Fibroblast of peridontal ligament (primary cell): Measurements from ENCODE around the gene TAOK3.
A peak's percentile ranks its signal among the peaks of the same experiment; 100 is the strongest.
"Not testable (repeated sequence)": the region's sequence is repeated elsewhere in the genome, so short reads cannot be mapped to it uniquely, and the experiment has no call there.

Experiments used
- DNase-seq: peaks from one replicate; pipeline ENCODE4 v3.0.0-alpha.2; 2010; ENCODE audit errors: extremely low read depth

Gene TAOK3

DNA sequence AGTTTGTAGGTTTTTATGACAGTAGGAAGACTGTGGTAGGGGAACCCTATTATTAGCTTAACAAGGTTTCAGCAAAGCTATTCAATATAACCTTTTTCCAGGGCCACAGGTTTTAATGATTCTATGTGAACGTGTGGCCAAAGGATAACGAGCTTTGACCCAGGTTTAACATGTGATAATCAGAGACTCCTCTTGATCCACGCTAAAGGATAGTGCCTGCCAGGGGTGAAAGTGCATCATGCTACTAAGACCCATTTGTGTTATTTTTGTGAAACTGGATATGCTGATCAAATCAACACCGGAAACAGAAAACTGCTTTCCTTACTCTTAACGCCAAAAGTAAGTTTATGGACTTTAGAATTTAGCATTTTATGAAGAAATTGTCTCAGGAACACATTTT, 909 bp upstream of the TAOK3 start:
- DNase-seq, result no peak

DNA sequence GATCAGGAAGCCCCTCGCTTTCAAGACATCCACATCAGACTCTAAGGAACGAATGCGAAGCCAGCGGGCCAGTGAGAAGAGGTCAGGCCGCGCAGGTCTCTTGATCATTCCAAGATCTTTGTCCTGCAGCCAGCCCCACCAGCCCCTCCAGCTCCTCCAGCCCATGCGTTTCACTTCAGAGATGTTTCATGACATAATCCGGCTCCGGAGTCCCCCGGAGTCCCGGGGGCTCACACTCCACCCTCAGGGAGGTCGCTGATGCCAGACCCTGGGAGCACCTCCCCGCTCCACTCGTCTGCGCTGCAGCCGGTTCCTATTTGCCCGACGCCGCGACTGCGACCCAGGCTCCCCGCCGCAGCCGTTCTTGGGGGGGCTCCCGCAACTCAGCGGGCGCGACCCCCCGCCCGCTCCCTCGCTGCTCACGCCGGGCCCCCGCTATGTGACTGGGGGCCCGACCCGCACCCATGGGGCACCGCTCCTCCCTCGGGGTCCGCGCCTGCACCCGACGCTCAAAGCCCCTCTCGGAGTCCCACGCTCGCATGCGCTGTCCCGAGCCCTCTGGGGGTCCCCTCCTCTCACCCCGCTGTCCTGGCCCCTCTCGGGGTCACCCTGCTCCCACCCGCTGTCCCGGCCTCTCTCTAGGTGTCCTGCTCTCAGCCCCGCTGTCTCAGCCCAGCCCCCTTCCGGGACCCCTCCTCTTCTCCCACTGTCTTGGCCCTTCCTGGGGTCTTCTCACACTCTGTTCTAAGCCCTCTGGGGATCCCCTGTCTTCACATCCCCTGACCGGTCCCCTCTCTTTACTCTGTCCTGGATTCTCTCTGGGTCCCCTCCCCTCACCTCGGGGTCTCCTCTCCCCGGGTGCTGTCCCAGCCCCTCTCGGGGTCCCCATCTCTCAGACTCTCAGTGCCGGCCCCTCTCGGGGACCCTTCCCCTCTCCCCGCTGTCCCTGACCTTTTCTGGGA, 1.1 kb downstream of the TAOK3 start:
- peak; percentile 29 for DNase-seq

DNA sequence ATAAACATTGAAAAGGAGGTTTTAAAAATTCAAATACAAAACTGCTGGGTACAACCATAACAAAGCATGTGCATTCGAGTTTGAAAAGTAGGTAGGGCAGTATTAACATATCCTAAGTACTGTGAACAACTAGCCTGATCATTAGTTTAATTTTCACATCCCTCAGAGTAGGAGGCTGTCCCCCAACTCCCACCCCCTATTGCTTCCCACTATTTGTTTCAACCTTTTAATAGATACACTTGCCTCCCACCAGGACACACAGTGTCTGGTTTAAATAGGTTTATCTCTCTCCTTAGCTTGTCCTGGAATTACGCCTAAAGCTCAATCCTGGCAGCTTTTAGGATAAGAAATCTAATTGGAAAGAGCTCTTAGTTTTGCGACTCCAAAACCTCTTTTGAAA, 2.1 kb downstream of the TAOK3 start:
- DNase-seq, result peak; percentile 23

DNA sequence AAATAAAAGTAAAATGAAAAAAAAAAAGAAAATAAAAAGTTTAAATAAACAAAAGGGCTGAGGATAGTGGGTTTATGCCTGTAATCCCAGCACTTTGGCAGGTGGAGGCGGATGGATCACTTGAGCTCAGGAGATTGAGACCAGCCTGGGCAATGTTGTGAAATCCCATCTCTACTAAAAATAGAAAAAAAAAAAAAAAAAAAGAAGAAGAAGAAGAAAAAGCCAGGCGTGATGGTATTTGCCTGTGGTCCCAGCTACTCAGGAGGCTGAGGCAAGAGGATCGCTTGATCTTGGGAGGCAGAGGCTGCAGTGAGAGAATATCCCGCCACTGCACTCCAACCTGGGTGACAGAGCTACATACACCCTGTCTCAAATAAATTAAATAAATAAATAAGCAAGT, 3.9 kb downstream of the TAOK3 start:
- DNase-seq, result no peak

DNA sequence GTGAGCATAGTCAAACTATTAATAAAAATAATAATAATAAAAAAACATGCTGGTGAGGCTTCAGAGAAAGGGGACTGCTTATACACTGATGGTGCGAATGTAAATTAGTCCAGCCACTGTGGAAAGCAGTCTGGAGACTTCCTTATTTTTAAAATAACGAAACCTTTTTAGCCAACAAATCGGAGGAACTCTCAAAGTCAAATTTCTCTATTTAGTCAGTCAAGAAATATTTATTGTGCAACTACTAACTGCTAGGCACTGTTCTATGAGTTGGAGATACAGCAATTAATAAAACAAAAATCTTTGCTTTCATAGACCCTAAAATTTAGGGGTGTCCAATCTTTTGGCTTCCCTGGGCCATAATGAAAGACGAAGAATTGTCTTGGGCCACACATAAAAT, 10.8 kb downstream of the TAOK3 start:
- no peak for DNase-seq

DNA sequence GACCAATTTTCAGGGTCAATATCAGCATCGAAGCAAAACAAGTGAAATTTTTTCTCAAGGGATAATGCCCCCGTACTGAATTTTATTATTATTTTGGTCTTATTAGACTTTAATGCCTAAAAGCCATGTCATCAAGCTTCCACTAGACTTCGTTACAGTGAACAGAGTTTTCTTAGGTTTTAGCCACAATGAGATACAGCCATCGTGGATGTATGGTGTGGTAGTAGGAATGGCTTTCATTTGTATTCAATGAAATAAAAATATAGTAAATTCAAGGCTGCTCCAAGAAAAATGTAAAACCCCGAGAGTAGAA, 11.7 kb downstream of the TAOK3 start:
- DNase-seq, result no peak

DNA sequence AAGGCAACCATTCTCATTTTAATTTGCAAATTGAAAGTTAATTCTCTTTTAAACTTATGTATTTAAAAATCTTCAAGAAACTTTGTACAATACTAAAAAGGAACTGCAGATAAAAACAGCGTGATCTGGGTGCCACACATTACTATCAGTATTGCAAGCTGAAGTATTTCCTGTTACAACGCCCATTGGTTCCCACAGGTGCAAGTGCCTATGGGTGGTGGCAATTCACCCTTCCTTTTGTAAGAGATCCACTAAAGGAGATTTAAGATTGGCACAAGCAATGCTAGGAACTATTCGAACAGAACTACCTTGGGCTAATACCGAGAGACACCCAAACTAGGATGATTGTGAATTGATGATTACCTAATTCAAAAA, 13.2 kb downstream of the TAOK3 start:
- no peak for DNase-seq

DNA sequence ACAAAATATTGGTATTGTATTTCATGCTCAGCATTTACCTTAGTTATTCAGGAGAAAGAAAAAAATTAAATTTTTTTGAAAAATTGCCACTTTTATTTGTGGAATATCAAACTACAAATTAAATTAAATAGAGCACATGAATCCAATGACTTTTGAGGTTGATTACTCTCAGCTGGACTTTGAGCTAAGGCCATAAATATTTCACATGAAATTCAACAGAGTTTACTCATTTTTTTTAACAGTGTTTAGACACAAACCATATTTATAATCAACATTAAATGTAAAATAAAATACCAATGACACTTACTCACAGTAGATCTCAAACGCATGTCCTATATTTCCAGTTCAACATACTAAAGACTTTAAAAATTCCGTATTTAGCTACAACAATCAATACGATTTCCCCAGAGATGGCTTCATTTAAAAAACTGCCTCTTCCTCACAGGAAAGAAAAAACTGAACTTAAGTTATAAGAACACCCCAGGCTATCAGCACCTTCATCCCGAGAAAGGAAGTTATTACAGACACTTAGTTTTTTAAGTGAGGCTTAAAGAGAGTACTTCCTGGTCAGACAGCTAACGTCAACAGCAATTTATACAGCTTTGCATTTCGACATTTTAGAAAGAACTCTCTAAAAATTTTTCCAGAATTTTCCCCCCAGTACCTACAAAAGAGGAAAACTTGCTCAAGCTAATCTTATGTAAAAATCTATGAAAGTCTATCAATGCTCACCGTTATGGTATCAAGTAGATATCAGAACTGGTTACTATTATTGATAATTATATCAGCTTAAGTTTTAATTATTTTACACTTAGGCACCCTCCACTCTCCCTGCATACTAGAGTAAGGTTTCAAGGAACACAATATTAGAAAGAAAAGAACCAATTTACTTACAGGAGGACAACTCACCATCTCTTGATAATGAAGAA, 13.8 kb downstream of the TAOK3 start:
- DNase-seq, result no peak

DNA sequence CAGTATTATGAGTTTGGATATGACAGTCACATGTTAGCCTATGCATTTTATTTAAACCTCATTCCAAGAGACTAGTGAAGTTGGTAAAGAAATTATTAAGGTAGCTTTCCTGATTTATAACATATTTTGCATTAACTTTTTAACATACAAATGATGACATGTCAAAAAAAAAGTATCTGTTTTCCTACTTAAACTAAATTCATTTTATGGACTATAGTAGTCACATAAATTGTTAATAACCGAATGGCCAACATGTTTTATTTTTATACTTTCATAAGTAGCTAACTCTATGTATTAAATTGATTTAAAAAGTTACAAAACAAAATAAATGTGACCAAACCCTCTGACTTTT, 14.7 kb downstream of the TAOK3 start:
- no peak for DNase-seq

DNA sequence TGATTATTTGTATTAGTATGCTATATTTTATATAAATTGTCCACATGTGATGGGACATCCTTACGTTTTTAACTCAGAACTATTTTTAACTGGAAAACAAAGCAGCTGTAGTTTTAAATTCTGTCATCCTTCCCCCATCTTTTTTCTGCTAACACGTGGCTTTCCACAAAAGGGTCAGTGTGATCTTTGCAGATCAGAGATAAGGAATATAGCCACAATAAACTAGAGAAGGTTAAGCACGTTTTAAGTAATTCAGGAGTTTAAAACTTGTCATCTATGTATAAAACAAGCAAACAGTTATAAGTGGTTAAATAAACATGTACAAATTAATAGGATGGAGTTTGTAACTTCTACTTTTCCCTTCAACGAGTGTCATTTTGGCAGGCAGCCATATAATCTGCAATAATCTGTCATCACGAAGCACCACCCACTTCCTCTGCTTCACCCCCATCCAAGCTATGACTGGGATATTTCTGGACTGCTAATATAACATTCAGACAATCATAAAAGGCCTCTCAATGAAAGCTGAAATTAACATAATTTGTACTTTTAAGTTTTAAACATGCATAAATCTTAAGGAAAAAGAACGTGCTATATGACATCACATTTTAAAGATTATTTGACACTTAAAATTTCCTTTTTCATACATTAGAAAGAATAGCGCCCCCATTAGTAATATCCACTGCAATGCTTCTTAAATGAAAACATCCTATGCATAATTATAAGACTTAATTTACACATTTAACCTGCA, 15.3 kb downstream of the TAOK3 start:
- DNase-seq, result peak; percentile 66

DNA sequence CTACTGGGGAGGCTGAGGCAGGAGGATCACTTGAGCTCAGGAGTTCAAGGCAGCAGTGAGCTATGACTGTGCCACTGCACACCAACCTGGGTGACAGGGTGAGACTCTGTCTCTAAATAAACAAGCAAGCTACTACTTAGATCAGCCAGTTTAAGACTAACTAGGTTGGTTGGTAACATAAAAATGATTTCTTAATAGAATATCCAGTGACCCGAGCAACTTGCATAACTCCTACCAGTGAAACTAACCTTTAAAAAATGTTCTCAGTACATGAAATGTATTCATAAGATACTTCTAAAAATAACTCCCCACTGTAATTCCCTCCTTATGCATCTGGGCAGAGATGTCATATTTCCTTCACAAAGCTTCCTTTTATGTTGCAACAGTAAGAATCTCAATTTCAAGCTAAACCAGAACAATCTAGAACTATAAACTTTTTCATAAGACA, 15.9 kb downstream of the TAOK3 start:
- DNase-seq, result peak; percentile 96

DNA sequence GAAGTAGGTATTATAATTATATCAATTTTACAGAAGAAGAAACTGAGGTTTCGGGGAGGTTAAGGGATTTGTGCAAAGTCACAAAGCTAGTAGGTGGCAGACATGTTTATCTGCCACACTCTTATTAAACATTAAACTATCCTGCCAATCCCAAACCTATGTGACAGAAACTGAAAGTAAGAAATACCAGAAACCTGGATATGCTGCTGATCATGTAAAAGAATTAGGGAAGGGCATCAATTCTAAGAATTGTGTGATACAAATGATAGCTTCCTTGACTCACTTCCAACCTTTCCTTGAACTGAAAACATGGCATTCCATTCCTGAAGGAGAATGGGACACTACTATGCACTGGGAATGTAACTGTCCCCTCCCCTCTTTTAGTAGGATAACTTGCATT, 16.9 kb downstream of the TAOK3 start:
- no peak for DNase-seq

DNA sequence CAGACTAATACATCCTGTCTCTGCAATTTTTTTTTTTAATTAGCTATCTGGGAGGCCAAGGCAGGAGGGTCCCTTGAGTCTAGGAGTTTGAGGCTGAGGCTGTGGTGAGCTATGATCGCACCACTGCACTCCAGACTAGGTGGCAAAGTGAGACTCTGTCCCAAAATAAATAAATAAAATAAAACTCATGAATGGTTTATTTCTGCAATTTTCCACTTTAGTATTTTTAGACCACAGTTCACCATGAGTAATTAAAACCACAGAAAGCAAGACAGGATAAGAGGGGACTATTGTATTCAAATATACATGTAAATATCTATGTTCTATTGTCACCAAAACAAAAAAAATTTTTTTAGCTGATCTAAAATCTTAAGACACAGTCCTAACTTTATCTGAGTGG, 17.8 kb downstream of the TAOK3 start:
- no peak for DNase-seq

DNA sequence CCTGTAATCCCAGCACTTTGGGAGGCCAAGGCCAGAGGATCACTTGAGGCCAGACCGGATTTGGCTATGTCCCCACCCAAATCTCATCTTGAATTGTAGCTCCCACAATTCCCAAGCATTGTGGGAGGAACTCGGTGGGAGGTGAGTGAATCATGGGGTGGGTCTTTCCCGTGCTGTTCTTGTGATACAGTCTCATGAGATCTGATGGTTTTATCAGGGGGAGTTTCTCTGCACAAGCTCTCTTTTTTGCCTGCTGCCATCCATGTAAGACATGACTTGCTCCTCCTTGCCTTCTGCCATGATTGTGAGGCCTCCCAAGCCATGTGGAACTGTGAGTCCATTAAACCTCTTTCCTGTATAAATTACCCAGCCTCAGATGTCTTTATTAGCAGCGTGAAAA, 18.2 kb downstream of the TAOK3 start:
- DNase-seq, result not testable (repeated sequence)

DNA sequence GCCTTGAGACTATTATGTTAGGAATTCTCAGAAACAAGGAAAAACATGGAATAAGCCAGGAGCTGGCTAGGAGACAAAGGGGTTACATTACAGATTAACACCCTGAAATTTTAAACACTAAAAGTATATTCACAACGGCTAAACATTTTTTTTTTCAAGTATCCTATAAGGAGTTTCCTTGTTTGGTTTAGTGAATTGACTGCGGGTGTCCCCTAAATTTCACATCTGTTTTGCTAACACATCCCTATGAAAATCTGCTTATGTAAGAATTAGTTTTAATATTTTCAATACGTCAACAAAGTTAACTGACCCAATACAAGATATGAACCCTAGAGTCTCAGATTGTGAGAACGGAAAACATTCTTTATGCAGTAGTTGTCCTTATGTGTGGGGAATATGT, 19.0 kb downstream of the TAOK3 start:
- DNase-seq, result no peak

DNA sequence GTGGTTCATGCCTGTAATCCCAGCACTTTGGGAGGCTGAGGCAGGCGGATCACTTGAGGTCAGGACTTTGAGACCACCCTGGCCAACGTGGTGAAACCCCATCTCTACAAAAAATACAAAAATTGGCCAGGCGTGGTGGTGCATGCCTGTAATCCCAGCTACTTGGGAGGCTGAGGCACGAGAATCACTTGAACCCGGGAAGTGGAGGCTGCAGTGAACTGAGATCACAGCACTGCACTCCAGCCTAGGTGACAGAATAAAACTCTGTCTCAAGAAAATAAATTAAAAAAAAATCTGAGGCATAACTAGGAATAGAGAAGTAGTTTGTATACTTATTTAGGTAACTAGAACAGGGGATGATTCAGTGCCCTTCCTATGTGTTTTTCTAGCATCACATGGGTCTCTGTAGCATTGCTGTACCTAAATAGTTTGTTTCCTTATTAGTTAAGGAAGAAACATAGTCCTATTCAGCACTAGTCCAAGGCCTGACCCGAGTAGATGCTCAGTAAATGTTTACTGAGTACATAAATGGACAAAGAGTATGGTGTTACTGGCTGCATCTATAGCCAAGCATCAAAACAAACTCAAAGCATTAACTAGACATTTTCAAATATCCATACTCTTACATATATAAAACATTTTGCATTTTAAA, 21.7 kb downstream of the TAOK3 start:
- no peak for DNase-seq

DNA sequence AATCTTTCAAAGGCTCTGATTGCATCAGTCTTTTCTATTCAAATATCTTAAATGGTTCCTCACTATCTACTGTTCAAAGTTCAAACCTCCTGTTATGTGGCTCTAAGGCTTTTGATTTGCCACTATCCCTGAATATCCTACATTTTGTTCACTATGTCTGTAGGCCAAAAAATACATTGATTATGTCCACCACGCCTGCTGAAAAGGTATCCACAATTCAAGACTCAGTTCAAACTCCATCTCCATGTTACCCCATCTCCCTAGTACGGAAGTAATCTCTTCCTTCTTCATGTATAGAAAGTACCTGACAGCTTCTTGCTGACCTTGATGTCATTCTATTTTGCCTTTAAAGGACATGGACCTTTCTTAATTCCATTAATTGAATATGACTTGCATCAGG, 24.8 kb downstream of the TAOK3 start:
- no peak for DNase-seq

DNA sequence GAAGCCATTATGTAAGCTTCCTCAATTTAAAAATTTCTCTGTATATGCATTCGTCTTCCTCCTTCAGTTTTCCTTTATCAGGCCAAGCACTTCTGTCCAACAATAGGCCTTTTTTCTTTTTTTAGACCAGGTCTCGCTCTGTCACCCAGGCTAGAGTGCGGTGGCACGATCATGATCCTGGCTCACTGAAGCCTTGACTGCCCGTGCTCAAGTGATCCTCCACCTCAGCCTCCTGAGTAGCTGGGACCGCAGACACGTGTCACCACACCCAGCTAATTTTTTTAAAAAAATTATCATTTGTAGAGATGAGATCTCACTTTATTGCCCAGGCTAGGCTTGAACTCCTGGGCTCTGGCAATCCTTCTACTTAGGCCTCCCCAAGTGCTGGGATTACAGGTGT, 25.8 kb downstream of the TAOK3 start:
- no peak for DNase-seq

DNA sequence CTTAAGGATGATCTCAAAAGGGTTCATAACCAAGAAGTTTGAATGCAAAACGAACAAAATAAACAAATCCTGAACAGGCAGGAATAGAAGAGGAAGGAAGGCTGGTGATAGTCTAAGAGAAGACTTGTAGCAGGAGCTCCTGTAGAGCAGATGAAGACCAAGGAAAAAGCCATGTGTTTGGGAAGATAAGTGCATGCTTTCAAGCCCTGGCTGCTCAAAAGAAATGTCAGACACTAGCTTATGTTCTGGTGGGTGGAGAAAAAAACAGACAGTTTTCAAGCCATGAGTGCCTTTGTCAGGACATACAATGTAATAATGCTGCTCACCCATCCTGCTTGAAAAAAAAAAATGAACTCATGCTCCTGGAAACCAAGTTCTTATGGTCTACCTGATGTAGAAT, 27.4 kb downstream of the TAOK3 start:
- no peak for DNase-seq

DNA sequence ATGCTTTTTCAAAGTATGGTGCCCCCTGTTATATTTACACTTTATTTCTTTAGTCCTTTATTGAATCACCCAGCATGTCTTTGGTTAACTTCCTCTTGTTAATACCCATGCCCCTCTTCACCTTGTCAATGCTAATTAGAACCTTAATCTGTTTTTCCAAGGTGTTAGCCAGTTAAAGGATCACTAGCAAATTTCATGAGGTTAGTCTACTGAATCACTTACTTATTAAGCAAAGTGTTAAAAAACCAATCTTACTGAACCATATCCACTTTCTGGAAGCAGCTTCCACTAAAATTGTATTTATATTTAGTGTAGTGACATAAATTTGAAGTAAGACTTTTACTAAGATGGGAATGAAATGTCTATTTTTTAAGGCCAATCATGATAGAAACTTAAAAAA, 27.9 kb downstream of the TAOK3 start:
- no peak for DNase-seq

DNA sequence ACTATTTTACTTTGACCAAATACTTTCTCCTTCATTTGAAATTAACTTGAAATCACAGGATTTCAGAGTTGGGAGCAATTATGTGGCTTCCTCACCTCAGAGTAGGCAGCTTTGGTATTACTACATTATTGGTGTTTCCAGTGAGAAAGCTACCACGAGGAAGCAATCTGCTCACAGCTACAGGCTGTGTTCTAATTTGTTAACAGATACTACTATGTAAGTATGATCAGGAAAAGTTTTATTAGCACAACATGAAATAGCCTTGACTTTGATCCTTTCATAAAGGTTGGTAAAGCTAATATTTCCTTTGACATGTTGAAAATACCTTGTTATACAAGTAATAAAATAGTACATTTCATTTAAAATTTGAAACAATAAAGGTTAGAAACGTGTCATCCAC, 30.6 kb downstream of the TAOK3 start:
- DNase-seq, result no peak
